Breast epithelium (tissue), 4 donors: ENCODE data around the gene STIM1. TPM values are rescaled to one million over a fixed set of nuclear protein-coding genes. Genes with fewer than 3 reads are reported as not detected.

Source experiments
- DNase-seq, 2 donors: peaks; one replicate each; pipeline ENCODE4 v3.0.0-alpha.2; 2019; ENCODE audit warnings: low spot score in 2 of 2
- H3K27ac ChIP-seq, 2 donors: fragments of 200-600 bp; sonication (generic) in 1 of 2; one replicate each; pipeline ENCODE4 v1.5.1; 2016 to 2019; ENCODE audit warnings: mild to moderate bottlenecking in 1 of 2
- H3K27me3 ChIP-seq, 2 donors: fragments of 200-600 bp; sonication (generic) in 1 of 2; one replicate each; pipeline versions ENCODE4 v1.5.1 to v1.6.0; 2017 to 2019; ENCODE audit warnings: control low read depth in 1 of 2, mild to moderate bottlenecking in 1 of 2
- H3K36me3 ChIP-seq: fragments of 200-600 bp; one replicate; pipeline ENCODE4 v1.5.1; 2019
- H3K4me1 ChIP-seq, 2 donors: fragments of 200-600 bp; sonication (generic); one replicate each; pipeline ENCODE4 v1.5.1; 2016 to 2019; ENCODE audit warnings: control low read depth in 1 of 2
- H3K4me3 ChIP-seq, 3 donors: fragments of 200-600 bp; sonication (generic); 1 replicate in 2 of 3; 2 replicates in 1 of 3; pipeline ENCODE4 v1.5.1; 2016 to 2019; ENCODE audit warnings: mild to moderate bottlenecking in 3 of 3, moderate library complexity in 2 of 3
- H3K9me3 ChIP-seq, 2 donors: fragments of 200-600 bp; sonication (generic) in 1 of 2; one replicate each; pipeline ENCODE4 v1.5.1; 2016 to 2019; ENCODE audit warnings: control low read depth in 1 of 2
- CTCF ChIP-seq, 3 donors: fragments of 450-650 bp; IDR thresholded peaks; one replicate each; pipeline ENCODE4 v1.5.1; 2016 to 2017; ENCODE audit warnings: antibody characterized with exemption in 3 of 3, mild to moderate bottlenecking in 3 of 3, moderate library complexity in 3 of 3
- POLR2A ChIP-seq: fragments of 450-650 bp; IDR thresholded peaks from one replicate; pipeline ENCODE4 v1.6.1; 2016; ENCODE audit warnings: antibody characterized with exemption, mild to moderate bottlenecking, moderate library complexity
- POLR2AphosphoS5 ChIP-seq, 3 donors: sonication (generic); formaldehyde crosslinking; IDR thresholded peaks; one replicate each; pipeline ENCODE4 v1.6.1; 2017; ENCODE audit warnings: antibody characterized with exemption in 3 of 3
- intact Hi-C: fragments of 100-400 bp; cut with DNase I; formaldehyde crosslinking; loops from one replicate; pipeline ENCODE4 v1.15.1; 2023; ENCODE audit warnings: low total_unique reads
- total RNA-seq, 3 donors: library from RNA; depleted of rRNA; stranded (reverse); fragments of >200 nt; gene quantifications; one replicate each; pipeline ENCODE4 v1.1.0, GENCODE V29; 2016

Gene STIM1
- total RNA-seq, 3 donors from 2014 or later: 44.2 to 68.2 (median 47.9) TPM

- intact Hi-C loops: no loop called here
- Histone ChIP-seq H3K27ac (no peak overlapping the region), H3K9me3 (no peaks in the 10 kb centered on the region), H3K36me3 (no peaks in the 10 kb centered on the region), H3K4me1 (no peaks in the 10 kb centered on the region), H3K27me3 (no peaks in the 10 kb centered on the region), H3K4me3 (no peak overlapping the region)
- TF ChIP-seq POLR2AphosphoS5 (IDR thresholded peaks at IDR 0.05): no peak
- no peak for TF ChIP-seq POLR2A
- no peak for TF ChIP-seq CTCF (IDR thresholded peaks at IDR 0.05)
- no peak for DNase-seq
Observed at GRCh38 chr11:3911908-3912505, 56.5 kb downstream of the STIM1 start.

- Histone ChIP-seq H3K27me3 (no peaks in the 10 kb centered on the region), H3K36me3 (no peaks in the 10 kb centered on the region), H3K4me3 (no peak overlapping the region), H3K4me1 (no peaks in the 10 kb centered on the region), H3K9me3 (no peaks in the 10 kb centered on the region), H3K27ac (no peak overlapping the region)
- intact Hi-C loops: no loop called here
- DNase-seq: no peak
- TF ChIP-seq POLR2A (no peak), CTCF (IDR thresholded peaks at IDR 0.05) (no peak), POLR2AphosphoS5 (IDR thresholded peaks at IDR 0.05) (no peak)
Observed at GRCh38 chr11:3913921-3914320, 58.5 kb downstream of the STIM1 start.

- no peaks in the 10 kb centered on the region for H3K27me3 ChIP-seq
- H3K27ac ChIP-seq: no peak overlapping the region
- H3K36me3 ChIP-seq: no peaks in the 10 kb centered on the region
- H3K4me3 ChIP-seq: no peak overlapping the region
- no peaks in the 10 kb centered on the region for H3K4me1 ChIP-seq
- intact Hi-C loops: no loop called here
- TF ChIP-seq CTCF (IDR thresholded peaks at IDR 0.05) (no peak), POLR2AphosphoS5 (IDR thresholded peaks at IDR 0.05) (no peak), POLR2A (no peak)
- DNase-seq: no peak
- H3K9me3 ChIP-seq: no peaks in the 10 kb centered on the region
Observed at GRCh38 chr11:3914805-3915204, 59.3 kb downstream of the STIM1 start.

GRCh38 chr11:3916962-3917361 lies 61.5 kb downstream of the STIM1 start:
- no peaks in the 10 kb centered on the region for H3K4me1 ChIP-seq
- H3K9me3 ChIP-seq: no peaks in the 10 kb centered on the region
- TF ChIP-seq POLR2A: no peak
- TF ChIP-seq POLR2AphosphoS5 (IDR thresholded peaks at IDR 0.05): no peak
- TF ChIP-seq CTCF (IDR thresholded peaks at IDR 0.05): no peak
- no peaks in the 10 kb centered on the region for H3K27me3 ChIP-seq
- H3K4me3 ChIP-seq: no peak overlapping the region
- no peaks in the 10 kb centered on the region for H3K36me3 ChIP-seq
- H3K27ac ChIP-seq: no peak overlapping the region
- DNase-seq: no peak
- intact Hi-C loops: no loop called here

GRCh38 chr11:3920148-3920852 lies 64.8 kb downstream of the STIM1 start:
- no peaks in the 10 kb centered on the region for H3K9me3 ChIP-seq
- H3K27me3 ChIP-seq: no peaks in the 10 kb centered on the region
- H3K4me3 ChIP-seq: no peak overlapping the region
- H3K27ac ChIP-seq: no peak overlapping the region
- intact Hi-C loops: no loop called here
- no peak for TF ChIP-seq POLR2AphosphoS5 (IDR thresholded peaks at IDR 0.05)
- TF ChIP-seq POLR2A: no peak
- TF ChIP-seq CTCF (IDR thresholded peaks at IDR 0.05): no peak
- no peaks in the 10 kb centered on the region for H3K4me1 ChIP-seq
- H3K36me3 ChIP-seq: no peaks in the 10 kb centered on the region
- DNase-seq: no peak
